ENCODE measurements around the gene ELOVL7. TPM values are rescaled to one million over a fixed set of nuclear protein-coding genes. Genes with fewer than 3 reads are reported as not detected.
"Not testable (repeated sequence)": the region's sequence is repeated elsewhere in the genome, so short reads cannot be mapped to it uniquely, and the experiment has no call there.

The ELOVL7 gene
- total and polyA plus RNA-seq, 4 experiments from 2014 or later = not detected

GRCh38 chr5:60712950-60713349 lies 131.1 kb downstream of the ELOVL7 start:
- Mint-ChIP-seq H3K4me1 (no peaks in the 10 kb centered on the region), H3K36me3 (no peaks in the 10 kb centered on the region), H3K9me3 (peaks cover 0 to 24% (median 9%) of the 10 kb centered on the region in 8 donors), H3K4me3 (no peak overlapping the region), H3K27ac (no peak overlapping the region), H3K27me3 (peaks cover 11 to 15% of the 10 kb centered on the region in 2 donors)
- Histone ChIP-seq H3K4me1 (ENCODE audit: insufficient read depth, low read length) (no peaks in the 10 kb centered on the region), H3K9me3 (ENCODE audit: control insufficient read depth in 1 of 2, low read length in 2 of 2) (no peaks in the 10 kb centered on the region), H3K36me3 (ENCODE audit: insufficient read depth, low read length) (no peaks in the 10 kb centered on the region), H3K27ac (ENCODE audit: low read depth, low read length) (no peak overlapping the region), H3K4me3 (ENCODE audit: low read length in 2 of 2) (no peak overlapping the region), H3K27me3 (ENCODE audit: insufficient read depth, low read length) (no peaks in the 10 kb centered on the region)
- ChIA-PET POLR2A (ENCODE audit: partially characterized antibody) (no interaction called here), CTCF (ENCODE audit: partially characterized antibody) (interaction anchor here (0.5 kb wide), 1 partner anchor 1511 kb away, joined by 3 read pairs; no protein-coding TSS in a partner anchor)
- no peak for DNase-seq
- intact Hi-C loops (cut with micrococcal nuclease) = no loop called here

DNA sequence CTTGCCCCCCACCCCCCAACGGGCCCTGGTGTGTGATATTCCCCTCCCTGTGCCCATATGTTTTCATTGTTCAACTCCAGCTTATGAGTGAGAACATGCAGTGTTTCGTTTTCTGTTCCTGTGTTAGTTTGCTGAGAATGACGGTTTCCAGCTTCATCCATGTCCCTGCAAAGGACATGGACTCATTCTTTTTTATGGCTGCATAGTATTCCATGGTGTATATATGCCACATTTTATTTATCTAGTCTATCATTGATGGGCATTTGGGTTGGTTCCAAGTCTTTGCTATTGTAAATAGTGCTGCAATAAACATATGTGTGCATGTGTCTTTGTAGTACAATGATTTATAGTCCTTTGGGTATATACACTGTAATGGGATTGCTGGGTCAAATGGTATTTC lies 132.2 kb downstream of the ELOVL7 start:
- DNase-seq; H3K9me3 ChIP-seq (ENCODE audit: control insufficient read depth in 1 of 2, low read length in 2 of 2); H3K27ac ChIP-seq (ENCODE audit: low read depth, low read length); H3K4me1 Mint-ChIP-seq; H3K36me3 ChIP-seq (ENCODE audit: insufficient read depth, low read length); H3K4me1 ChIP-seq (ENCODE audit: insufficient read depth, low read length); H3K36me3 Mint-ChIP-seq; H3K4me3 Mint-ChIP-seq; POLR2A ChIA-PET (ENCODE audit: partially characterized antibody); H3K4me3 ChIP-seq (ENCODE audit: low read length in 2 of 2); H3K27me3 ChIP-seq (ENCODE audit: insufficient read depth, low read length); intact Hi-C loops (cut with micrococcal nuclease): not testable (repeated sequence)
- H3K27ac Mint-ChIP-seq = peak overlapping the region in 1 of 7 donors; percentile 32
- H3K27me3 Mint-ChIP-seq = peaks cover 10 to 11% of the 10 kb centered on the region in 2 donors
- peaks cover 0 to 17% (median 9%) of the 10 kb centered on the region in 8 donors for H3K9me3 Mint-ChIP-seq
- CTCF ChIA-PET (ENCODE audit: partially characterized antibody) = interaction anchor here (0.8 kb wide), 1 partner anchor 34 kb away, joined by 3 read pairs; no protein-coding TSS in a partner anchor

DNA sequence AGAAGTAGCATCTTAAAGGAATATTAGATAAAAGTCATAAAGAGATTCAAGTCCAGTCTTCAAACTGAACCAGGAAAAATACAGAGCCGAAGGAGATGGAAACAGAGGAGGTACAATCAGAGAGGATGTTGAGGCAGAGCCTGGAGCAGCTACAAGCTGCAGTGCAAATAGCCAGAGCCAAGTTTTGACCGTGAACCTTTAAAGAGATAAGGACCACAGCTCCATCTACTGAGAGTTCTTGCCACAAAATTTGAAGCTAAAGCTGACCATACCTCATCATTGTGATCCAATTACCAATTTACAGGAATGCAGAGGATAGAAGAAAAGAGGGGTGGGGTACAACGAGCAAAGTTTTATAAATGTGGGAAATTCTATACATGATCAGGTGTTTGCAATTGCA lies 133.7 kb downstream of the ELOVL7 start:
- no peaks in the 10 kb centered on the region for H3K36me3 Mint-ChIP-seq
- no peak overlapping the region for H3K4me3 Mint-ChIP-seq
- ChIA-PET POLR2A (ENCODE audit: partially characterized antibody) (no interaction called here), CTCF (ENCODE audit: partially characterized antibody) (interaction anchor here (0.6 to 1.5 kb wide), 2 partner anchors 9 to 135 kb away, joined by 3 to 5 read pairs; no protein-coding TSS in a partner anchor)
- Histone ChIP-seq H3K4me1 (ENCODE audit: insufficient read depth, low read length) (no peaks in the 10 kb centered on the region), H3K27me3 (ENCODE audit: insufficient read depth, low read length) (no peaks in the 10 kb centered on the region), H3K36me3 (ENCODE audit: insufficient read depth, low read length) (no peaks in the 10 kb centered on the region), H3K27ac (ENCODE audit: low read depth, low read length) (no peak overlapping the region), H3K4me3 (ENCODE audit: low read length in 2 of 2) (no peak overlapping the region), H3K9me3 (ENCODE audit: control insufficient read depth in 1 of 2, low read length in 2 of 2) (no peaks in the 10 kb centered on the region)
- H3K27ac Mint-ChIP-seq = no peak overlapping the region
- peaks cover 0 to 13% (median 7%) of the 10 kb centered on the region in 8 donors for H3K9me3 Mint-ChIP-seq
- H3K4me1 Mint-ChIP-seq = no peaks in the 10 kb centered on the region
- intact Hi-C loops (cut with micrococcal nuclease) = no loop called here
- DNase-seq = no peak
- H3K27me3 Mint-ChIP-seq = peaks cover 8 to 10% of the 10 kb centered on the region in 2 donors

DNA sequence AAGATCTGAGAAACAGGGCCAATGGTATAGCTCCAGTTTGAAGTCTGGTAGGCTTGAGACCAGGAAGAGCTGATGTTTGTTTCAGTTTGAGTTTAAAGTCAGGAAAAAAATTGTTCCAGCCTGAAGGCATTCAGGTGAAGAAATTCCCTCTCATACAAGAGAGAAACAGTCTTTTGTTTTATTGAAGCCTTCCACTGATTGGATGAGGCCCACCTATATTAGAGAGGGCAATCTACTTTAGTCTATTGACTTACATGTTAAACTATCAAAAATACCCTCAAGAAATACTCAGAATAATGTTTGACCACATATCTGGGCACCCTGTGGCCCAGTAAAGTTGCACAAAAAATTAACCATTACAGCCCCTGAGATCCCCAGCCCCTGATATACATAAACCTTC lies 138.9 kb downstream of the ELOVL7 start:
- Mint-ChIP-seq H3K27me3 (no peaks in the 10 kb centered on the region), H3K4me3 (no peak overlapping the region), H3K4me1 (peaks cover 6 to 18% (median 13%) of the 10 kb centered on the region in 4 donors), H3K27ac (no peak overlapping the region), H3K9me3 (no peaks in the 10 kb centered on the region), H3K36me3 (no peaks in the 10 kb centered on the region)
- Histone ChIP-seq H3K4me3 (ENCODE audit: low read length in 2 of 2) (no peak overlapping the region), H3K36me3 (ENCODE audit: insufficient read depth, low read length) (no peaks in the 10 kb centered on the region), H3K27me3 (ENCODE audit: insufficient read depth, low read length) (no peaks in the 10 kb centered on the region), H3K27ac (ENCODE audit: low read depth, low read length) (no peak overlapping the region), H3K9me3 (ENCODE audit: control insufficient read depth in 1 of 2, low read length in 2 of 2) (no peaks in the 10 kb centered on the region), H3K4me1 (ENCODE audit: insufficient read depth, low read length) (peaks cover 12% of the 10 kb centered on the region)
- intact Hi-C loops (cut with micrococcal nuclease) = no loop called here
- ChIA-PET CTCF (ENCODE audit: partially characterized antibody) (no interaction called here), POLR2A (ENCODE audit: partially characterized antibody) (no interaction called here)
- DNase-seq = no peak

- Mint-ChIP-seq H3K4me1 (peaks cover 9 to 23% (median 17%) of the 10 kb centered on the region in 4 donors), H3K27me3 (no peaks in the 10 kb centered on the region), H3K27ac (peak overlapping the region in 1 of 7 donors; percentile 5), H3K4me3 (no peak overlapping the region), H3K36me3 (peaks cover 0 to 2% of the 10 kb centered on the region in 2 donors), H3K9me3 (no peaks in the 10 kb centered on the region)
- intact Hi-C loops (cut with micrococcal nuclease) = no loop called here
- no peaks in the 10 kb centered on the region for H3K9me3 ChIP-seq (ENCODE audit: control insufficient read depth in 1 of 2, low read length in 2 of 2)
- no peak overlapping the region for H3K4me3 ChIP-seq (ENCODE audit: low read length in 2 of 2)
- H3K27ac ChIP-seq (ENCODE audit: low read depth, low read length) = no peak overlapping the region
- no peaks in the 10 kb centered on the region for H3K36me3 ChIP-seq (ENCODE audit: insufficient read depth, low read length)
- CTCF ChIA-PET (ENCODE audit: partially characterized antibody) = no interaction called here
- no peak for DNase-seq
- H3K4me1 ChIP-seq (ENCODE audit: insufficient read depth, low read length) = peaks cover 16% of the 10 kb centered on the region
- H3K27me3 ChIP-seq (ENCODE audit: insufficient read depth, low read length) = no peaks in the 10 kb centered on the region
- POLR2A ChIA-PET (ENCODE audit: partially characterized antibody) = no interaction called here
These were observed 140.1 kb downstream of the ELOVL7 start for GRCh38 chr5:60703944-60704343.

Other genes starting within 250 kb of the ELOVL7 start
- gene DEPDC1B, start 144.1 kb downstream of the ELOVL7 start, total RNA-seq = under 1 TPM; 0.19 to 0.70 TPM
- gene DEPDC1B, start 144.1 kb downstream of the ELOVL7 start, polyA plus RNA-seq = under 1 TPM; 0.14 to 0.23 TPM
- gene ERCC8, start 100.8 kb upstream of the ELOVL7 start, total RNA-seq = 1 to 10 TPM; 7.1 to 9.0 TPM
- gene ERCC8, start 100.8 kb upstream of the ELOVL7 start, polyA plus RNA-seq = 10 to 100 TPM; 10.6 to 20.5 TPM
- gene NDUFAF2, start 100.9 kb upstream of the ELOVL7 start, total RNA-seq = 10 to 100 TPM; 14.7 to 14.8 TPM
- 10 to 100 TPM; 34.8 to 44.9 TPM for gene NDUFAF2, start 100.9 kb upstream of the ELOVL7 start, polyA plus RNA-seq

All from CD4-positive, alpha-beta memory T cell (primary cell).